ENCODE results near the gene CP.

CP gene

DNA sequence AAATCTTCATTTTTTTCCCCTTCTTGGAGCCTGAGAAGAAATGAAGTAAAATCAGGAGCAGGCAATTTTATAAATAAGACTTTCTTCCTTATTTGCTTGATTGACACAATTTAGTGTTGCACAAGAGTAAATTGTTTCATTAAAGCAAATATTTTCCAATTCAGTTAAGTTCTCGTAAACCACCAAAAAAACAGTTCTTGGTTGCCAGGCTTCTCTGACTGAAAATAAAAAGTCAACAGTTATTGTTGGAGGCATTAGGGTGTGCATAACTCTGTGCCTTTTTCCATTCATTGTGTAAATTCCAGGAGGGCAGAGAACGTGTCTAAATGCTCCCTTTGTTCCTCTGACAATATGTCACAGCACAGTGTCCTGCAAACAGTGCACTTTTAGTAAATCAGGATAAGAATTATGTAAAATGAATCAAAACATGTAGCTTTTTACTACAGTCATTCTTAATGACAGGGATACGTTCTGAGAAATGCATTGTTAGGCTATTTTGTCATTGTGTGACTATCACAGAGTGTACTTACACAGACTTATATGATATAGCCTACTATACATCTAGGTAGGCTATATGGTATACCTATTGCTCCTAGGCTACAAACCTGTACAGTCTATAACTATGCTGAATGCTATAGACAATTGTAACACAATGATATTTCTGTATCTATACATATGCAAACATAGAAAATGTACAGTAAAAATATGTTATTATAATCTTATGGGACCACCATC lies at the start of gene CP:
Gene CP (minus strand): TSS at position 47 of the 735 bp plus-strand sequence. CDS start 37 bp downstream, at position 10.
- Histone ChIP-seq H3K27ac (ENCODE audit: low read length) (no peak within 1 kb of the TSS), H3K4me3 (ENCODE audit: low read depth in 1 of 2, low read length in 2 of 2) (no peak within 1 kb of the TSS), H3K27me3 (ENCODE audit: low read depth, low read length) (no peaks in the 10 kb centered on the region)

DNA sequence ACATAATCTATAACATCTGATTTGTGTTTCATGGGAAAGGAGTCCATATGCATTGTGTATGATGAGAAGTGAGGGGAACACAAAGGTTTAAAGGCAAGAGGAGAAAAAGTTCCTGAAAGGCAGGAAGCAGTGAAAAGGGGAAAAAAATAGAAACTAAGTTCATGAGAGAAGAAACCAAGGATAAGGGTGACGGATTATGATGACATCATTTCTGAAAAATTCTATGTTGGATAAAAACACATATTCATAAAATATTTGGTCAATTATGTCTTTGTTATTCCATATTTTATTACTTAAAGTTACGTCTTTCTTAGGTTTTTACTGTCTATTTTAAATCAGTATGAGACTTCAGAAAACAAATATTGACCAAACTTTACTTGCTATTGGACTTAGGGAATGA lies 48.6 kb upstream of the CP start:
- Histone ChIP-seq H3K4me1 (ENCODE audit: control insufficient read depth in 1 of 2, insufficient read depth in 2 of 2, low read length in 2 of 2) (no peaks in the 10 kb centered on the region), H3K36me3 (ENCODE audit: control insufficient read depth in 1 of 2, insufficient read depth in 2 of 2, low read length in 2 of 2) (no peaks in the 10 kb centered on the region), H3K27ac (ENCODE audit: low read length) (no peak overlapping the region), H3K4me3 (ENCODE audit: low read depth in 1 of 2, low read length in 2 of 2) (no peak overlapping the region), H3K27me3 (ENCODE audit: low read depth, low read length) (no peaks in the 10 kb centered on the region), H3K9me3 (ENCODE audit: control insufficient read depth in 1 of 2, low read length in 2 of 2) (no peaks in the 10 kb centered on the region)

More for the DNA sequence above, at the start of gene CP:
- Histone ChIP-seq H3K9me3 (ENCODE audit: control insufficient read depth in 1 of 2, low read length in 2 of 2) (no peaks in the 10 kb centered on the region), H3K4me1 (ENCODE audit: control insufficient read depth in 1 of 2, insufficient read depth in 2 of 2, low read length in 2 of 2) (no peaks in the 10 kb centered on the region), H3K36me3 (ENCODE audit: control insufficient read depth in 1 of 2, insufficient read depth in 2 of 2, low read length in 2 of 2) (no peaks in the 10 kb centered on the region)

DNA sequence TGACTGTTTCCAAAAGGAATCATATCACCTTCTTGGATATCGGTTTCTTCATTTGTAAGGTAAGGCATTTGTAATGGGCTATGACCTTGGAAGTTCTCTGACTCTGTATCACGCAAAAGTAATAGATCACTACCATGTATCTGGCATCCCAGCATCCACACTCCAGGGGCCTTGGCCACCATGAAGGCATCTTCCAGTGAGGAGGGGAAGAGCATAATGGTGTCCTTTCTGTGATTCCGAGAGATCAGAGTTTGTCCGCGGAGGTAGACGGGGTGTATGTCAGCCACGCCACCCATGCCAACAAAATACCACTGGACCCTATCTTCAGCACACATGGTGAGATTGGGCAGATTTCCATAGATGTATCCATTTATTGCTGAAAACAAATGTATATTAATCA lies 48.1 kb upstream of the CP start:
- H3K27ac ChIP-seq (ENCODE audit: low read length), result no peak overlapping the region
- no peaks in the 10 kb centered on the region for H3K4me1 ChIP-seq (ENCODE audit: control insufficient read depth in 1 of 2, insufficient read depth in 2 of 2, low read length in 2 of 2)
- no peaks in the 10 kb centered on the region for H3K36me3 ChIP-seq (ENCODE audit: control insufficient read depth in 1 of 2, insufficient read depth in 2 of 2, low read length in 2 of 2)
- H3K4me3 ChIP-seq (ENCODE audit: low read depth in 1 of 2, low read length in 2 of 2), result no peak overlapping the region
- no peaks in the 10 kb centered on the region for H3K27me3 ChIP-seq (ENCODE audit: low read depth, low read length)
- no peaks in the 10 kb centered on the region for H3K9me3 ChIP-seq (ENCODE audit: control insufficient read depth in 1 of 2, low read length in 2 of 2)

DNA sequence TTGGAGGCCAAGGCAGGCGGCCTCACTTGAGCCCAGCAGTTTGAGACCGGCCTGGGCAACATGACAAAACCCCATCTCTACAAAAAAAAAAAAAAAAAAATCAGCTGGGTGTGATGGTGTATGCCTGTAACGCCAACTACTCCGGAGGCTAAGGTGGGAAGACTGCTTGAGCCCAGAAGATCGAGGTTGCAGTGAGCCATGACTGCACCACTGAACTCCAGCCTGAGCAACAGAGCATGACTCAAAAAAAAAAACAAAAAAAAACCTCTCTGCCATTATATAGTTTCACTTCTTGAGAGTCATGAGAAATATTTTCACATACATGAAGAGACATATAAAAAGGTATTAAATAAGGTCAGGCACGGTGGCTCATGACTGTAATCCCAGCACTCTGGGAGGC lies 45.9 kb upstream of the CP start:
- Histone ChIP-seq H3K27me3 (ENCODE audit: low read depth, low read length) (no peaks in the 10 kb centered on the region), H3K9me3 (ENCODE audit: control insufficient read depth in 1 of 2, low read length in 2 of 2) (no peaks in the 10 kb centered on the region), H3K36me3 (ENCODE audit: control insufficient read depth in 1 of 2, insufficient read depth in 2 of 2, low read length in 2 of 2) (no peaks in the 10 kb centered on the region), H3K4me1 (ENCODE audit: control insufficient read depth in 1 of 2, insufficient read depth in 2 of 2, low read length in 2 of 2) (no peaks in the 10 kb centered on the region), H3K4me3 (ENCODE audit: low read depth in 1 of 2, low read length in 2 of 2) (no peak overlapping the region), H3K27ac (ENCODE audit: low read length) (no peak overlapping the region)

DNA sequence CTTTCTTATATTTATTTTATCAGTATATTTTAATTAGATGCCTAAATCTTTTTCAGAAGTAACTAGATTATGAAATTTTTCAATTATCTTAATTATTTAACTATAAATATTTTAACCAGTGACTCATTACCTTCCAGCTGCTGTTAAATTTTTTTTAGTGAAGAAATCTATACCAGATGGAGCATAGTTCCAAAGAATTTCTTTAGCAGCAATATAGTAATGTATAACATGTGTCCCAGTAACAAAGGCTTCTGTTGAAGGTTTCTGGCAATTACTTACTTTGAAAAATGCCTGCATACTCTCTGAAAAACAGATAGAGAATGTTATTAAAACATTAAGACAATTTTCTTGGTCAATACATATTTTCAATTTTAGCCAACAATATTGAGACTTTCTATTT lies 45.1 kb upstream of the CP start:
- Histone ChIP-seq H3K27me3 (ENCODE audit: low read depth, low read length) (no peaks in the 10 kb centered on the region), H3K4me3 (ENCODE audit: low read depth in 1 of 2, low read length in 2 of 2) (no peak overlapping the region), H3K36me3 (ENCODE audit: control insufficient read depth in 1 of 2, insufficient read depth in 2 of 2, low read length in 2 of 2) (no peaks in the 10 kb centered on the region), H3K4me1 (ENCODE audit: control insufficient read depth in 1 of 2, insufficient read depth in 2 of 2, low read length in 2 of 2) (no peaks in the 10 kb centered on the region), H3K9me3 (ENCODE audit: control insufficient read depth in 1 of 2, low read length in 2 of 2) (no peaks in the 10 kb centered on the region), H3K27ac (ENCODE audit: low read length) (no peak overlapping the region)

DNA sequence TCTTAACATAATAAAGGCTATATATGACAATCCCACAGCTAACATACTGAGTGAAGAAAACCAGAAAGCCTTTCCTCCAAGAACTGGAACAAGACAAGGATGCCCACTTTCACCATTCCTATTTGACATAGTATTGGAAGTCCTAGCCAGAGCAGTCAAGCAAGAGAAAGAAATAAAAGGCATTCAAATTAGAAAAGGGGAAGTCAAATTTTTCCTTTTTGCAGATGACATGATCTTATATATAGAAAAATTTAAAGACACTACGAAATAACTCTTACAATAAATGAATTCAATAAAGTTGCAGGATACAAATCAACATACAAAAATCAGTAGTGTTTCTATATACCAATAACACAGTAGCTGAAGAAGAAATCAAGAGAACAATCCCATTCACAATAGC lies 42.2 kb upstream of the CP start:
- Histone ChIP-seq H3K4me3 (ENCODE audit: low read depth in 1 of 2, low read length in 2 of 2) (no peak overlapping the region), H3K4me1 (ENCODE audit: control insufficient read depth in 1 of 2, insufficient read depth in 2 of 2, low read length in 2 of 2) (no peaks in the 10 kb centered on the region), H3K27ac (ENCODE audit: low read length) (no peak overlapping the region), H3K27me3 (ENCODE audit: low read depth, low read length) (no peaks in the 10 kb centered on the region), H3K9me3 (ENCODE audit: control insufficient read depth in 1 of 2, low read length in 2 of 2) (no peaks in the 10 kb centered on the region), H3K36me3 (ENCODE audit: control insufficient read depth in 1 of 2, insufficient read depth in 2 of 2, low read length in 2 of 2) (no peaks in the 10 kb centered on the region)

DNA sequence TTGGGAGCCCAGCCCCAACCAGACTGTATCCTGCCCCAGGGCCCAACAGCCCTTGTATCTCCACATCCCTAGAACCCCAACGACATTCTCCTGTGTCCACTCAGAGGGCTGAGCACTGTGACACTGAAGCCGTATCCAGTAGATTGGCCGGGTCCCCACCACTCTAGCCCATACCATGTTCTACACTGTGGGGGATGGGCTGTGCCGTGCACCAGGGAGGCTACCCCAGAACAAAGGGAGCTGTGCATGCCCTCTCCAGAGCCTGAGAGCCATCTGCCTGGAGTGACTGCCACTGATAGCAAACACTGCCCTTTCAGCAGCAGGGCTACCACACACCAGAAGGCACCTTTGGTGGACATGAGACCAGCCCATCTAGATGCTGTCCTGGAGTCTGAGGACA lies 37.1 kb upstream of the CP start:
- Histone ChIP-seq H3K4me3 (ENCODE audit: low read depth in 1 of 2, low read length in 2 of 2) (no peak overlapping the region), H3K36me3 (ENCODE audit: control insufficient read depth in 1 of 2, insufficient read depth in 2 of 2, low read length in 2 of 2) (no peaks in the 10 kb centered on the region), H3K27ac (ENCODE audit: low read length) (no peak overlapping the region), H3K27me3 (ENCODE audit: low read depth, low read length) (no peaks in the 10 kb centered on the region), H3K4me1 (ENCODE audit: control insufficient read depth in 1 of 2, insufficient read depth in 2 of 2, low read length in 2 of 2) (no peaks in the 10 kb centered on the region), H3K9me3 (ENCODE audit: control insufficient read depth in 1 of 2, low read length in 2 of 2) (no peaks in the 10 kb centered on the region)

DNA sequence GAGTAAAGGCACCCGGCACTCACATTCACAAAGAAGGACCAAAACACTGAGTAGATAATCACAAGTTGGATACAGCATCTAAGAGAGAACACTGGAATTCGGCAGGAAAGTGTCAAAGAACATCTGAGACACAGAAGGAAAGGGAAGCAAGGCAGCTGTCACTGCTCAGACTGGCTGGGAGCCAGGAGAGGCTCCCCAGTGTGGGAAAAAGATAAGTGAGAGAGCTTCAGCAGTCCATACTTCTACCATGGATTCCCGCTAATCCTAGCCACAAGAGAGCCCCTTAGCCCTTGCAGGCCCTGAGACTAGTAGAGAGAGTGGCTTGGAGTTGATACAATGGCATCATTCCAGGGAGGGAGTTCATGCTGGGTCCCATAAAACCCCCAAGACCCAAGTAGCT lies 36.7 kb upstream of the CP start:
- H3K27me3 ChIP-seq (ENCODE audit: low read depth, low read length), result no peaks in the 10 kb centered on the region
- H3K36me3 ChIP-seq (ENCODE audit: control insufficient read depth in 1 of 2, insufficient read depth in 2 of 2, low read length in 2 of 2), result no peaks in the 10 kb centered on the region
- no peak overlapping the region for H3K4me3 ChIP-seq (ENCODE audit: low read depth in 1 of 2, low read length in 2 of 2)
- H3K27ac ChIP-seq (ENCODE audit: low read length), result no peak overlapping the region
- no peaks in the 10 kb centered on the region for H3K9me3 ChIP-seq (ENCODE audit: control insufficient read depth in 1 of 2, low read length in 2 of 2)
- no peaks in the 10 kb centered on the region for H3K4me1 ChIP-seq (ENCODE audit: control insufficient read depth in 1 of 2, insufficient read depth in 2 of 2, low read length in 2 of 2)

DNA sequence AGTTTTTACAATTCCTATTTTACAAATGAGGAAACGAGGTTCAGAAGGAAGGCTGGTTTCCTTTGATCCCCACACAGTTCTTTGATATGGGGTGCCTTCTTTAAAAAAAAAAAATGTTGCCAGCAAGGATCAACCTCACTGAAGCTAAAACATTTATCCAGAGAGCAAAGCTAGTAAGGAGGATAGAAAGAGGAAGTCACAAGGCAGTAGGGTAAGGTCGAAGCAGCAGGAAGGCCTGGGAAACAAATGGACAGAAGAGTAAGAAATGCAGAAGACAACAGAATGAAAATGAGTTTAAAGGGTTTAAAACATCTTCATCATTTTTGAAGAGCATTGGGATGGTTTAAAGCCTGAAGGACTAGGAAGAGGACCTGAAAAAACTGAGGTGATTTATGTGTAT lies 30.6 kb upstream of the CP start:
- Histone ChIP-seq H3K4me1 (ENCODE audit: control insufficient read depth in 1 of 2, insufficient read depth in 2 of 2, low read length in 2 of 2) (peaks cover 0 to 8% of the 10 kb centered on the region in 2 donors), H3K27ac (ENCODE audit: low read length) (no peak overlapping the region), H3K9me3 (ENCODE audit: control insufficient read depth in 1 of 2, low read length in 2 of 2) (no peaks in the 10 kb centered on the region), H3K4me3 (ENCODE audit: low read depth in 1 of 2, low read length in 2 of 2) (no peak overlapping the region), H3K36me3 (ENCODE audit: control insufficient read depth in 1 of 2, insufficient read depth in 2 of 2, low read length in 2 of 2) (no peaks in the 10 kb centered on the region), H3K27me3 (ENCODE audit: low read depth, low read length) (no peaks in the 10 kb centered on the region)

DNA sequence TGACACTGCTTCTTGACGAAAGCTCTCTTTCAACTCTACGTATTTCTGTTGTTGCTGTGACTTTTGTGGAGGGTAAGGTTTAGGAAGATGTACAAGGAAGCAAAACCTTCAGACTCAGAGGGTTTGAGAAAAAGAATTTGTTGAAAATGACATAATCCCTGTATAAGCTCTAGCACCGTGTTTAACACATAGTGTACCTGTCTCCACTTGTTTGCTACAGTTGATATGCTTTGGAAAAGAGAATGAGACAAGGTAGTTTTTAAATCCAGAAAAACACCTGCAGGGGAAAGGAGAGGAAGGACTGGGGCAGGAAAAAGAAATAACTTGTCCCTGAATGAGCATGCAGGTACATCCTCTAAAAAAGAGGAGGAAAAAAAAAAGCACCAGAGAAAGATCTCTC lies 29.6 kb upstream of the CP start:
- H3K4me3 ChIP-seq (ENCODE audit: low read depth in 1 of 2, low read length in 2 of 2), result no peak overlapping the region
- H3K27ac ChIP-seq (ENCODE audit: low read length), result no peak overlapping the region
- H3K36me3 ChIP-seq (ENCODE audit: control insufficient read depth in 1 of 2, insufficient read depth in 2 of 2, low read length in 2 of 2), result no peaks in the 10 kb centered on the region
- peaks cover 5 to 19% of the 10 kb centered on the region in 2 donors for H3K4me1 ChIP-seq (ENCODE audit: control insufficient read depth in 1 of 2, insufficient read depth in 2 of 2, low read length in 2 of 2)
- H3K27me3 ChIP-seq (ENCODE audit: low read depth, low read length), result no peaks in the 10 kb centered on the region
- no peaks in the 10 kb centered on the region for H3K9me3 ChIP-seq (ENCODE audit: control insufficient read depth in 1 of 2, low read length in 2 of 2)

DNA sequence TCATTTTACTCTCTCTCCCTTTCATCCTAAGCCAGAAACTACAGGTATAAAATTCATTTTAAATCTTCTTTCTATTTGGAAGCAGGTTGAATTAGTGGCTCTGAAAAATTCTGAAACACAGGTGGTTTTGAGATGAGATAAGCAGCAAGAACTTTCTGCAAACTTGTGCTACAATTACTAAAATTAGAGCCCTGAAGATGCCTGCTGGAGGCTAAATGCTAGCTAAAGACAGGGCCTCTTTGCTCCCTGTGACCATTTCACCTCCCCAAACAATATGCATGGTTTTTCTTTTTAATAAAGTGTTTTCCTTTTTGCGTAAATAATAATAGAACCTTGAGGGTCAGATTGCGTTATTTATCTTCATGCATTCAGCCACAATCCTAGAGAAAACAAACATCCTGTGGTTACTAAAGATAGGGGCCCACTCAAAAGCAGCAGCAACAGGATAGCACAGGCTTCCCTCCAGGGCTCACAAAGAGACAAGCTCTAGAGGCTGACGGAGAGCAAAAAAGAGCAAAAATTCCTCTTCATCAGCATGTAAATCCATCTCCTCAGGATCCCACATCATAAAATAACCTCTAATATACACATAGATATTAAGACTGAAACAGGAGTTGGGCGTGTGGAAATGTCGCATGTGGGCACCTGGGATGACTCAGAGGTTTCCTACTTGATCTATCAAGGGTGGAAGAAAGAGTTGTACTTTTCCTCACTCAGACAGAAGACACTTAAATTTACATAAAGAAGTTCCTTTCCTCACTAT lies 26.5 kb upstream of the CP start:
- H3K9me3 ChIP-seq (ENCODE audit: control insufficient read depth in 1 of 2, low read length in 2 of 2), result no peaks in the 10 kb centered on the region
- no peaks in the 10 kb centered on the region for H3K27me3 ChIP-seq (ENCODE audit: low read depth, low read length)
- H3K4me3 ChIP-seq (ENCODE audit: low read depth in 1 of 2, low read length in 2 of 2), result no peak overlapping the region
- no peak overlapping the region for H3K27ac ChIP-seq (ENCODE audit: low read length)
- H3K4me1 ChIP-seq (ENCODE audit: control insufficient read depth in 1 of 2, insufficient read depth in 2 of 2, low read length in 2 of 2), result peaks cover 8 to 34% of the 10 kb centered on the region in 2 donors
- no peaks in the 10 kb centered on the region for H3K36me3 ChIP-seq (ENCODE audit: control insufficient read depth in 1 of 2, insufficient read depth in 2 of 2, low read length in 2 of 2)
